ENCODE measurements around the gene IRF2BP1.
"Not testable (repeated sequence)": the region's sequence is repeated elsewhere in the genome, so short reads cannot be mapped to it uniquely, and the experiment has no call there.

Gene IRF2BP1

DNA sequence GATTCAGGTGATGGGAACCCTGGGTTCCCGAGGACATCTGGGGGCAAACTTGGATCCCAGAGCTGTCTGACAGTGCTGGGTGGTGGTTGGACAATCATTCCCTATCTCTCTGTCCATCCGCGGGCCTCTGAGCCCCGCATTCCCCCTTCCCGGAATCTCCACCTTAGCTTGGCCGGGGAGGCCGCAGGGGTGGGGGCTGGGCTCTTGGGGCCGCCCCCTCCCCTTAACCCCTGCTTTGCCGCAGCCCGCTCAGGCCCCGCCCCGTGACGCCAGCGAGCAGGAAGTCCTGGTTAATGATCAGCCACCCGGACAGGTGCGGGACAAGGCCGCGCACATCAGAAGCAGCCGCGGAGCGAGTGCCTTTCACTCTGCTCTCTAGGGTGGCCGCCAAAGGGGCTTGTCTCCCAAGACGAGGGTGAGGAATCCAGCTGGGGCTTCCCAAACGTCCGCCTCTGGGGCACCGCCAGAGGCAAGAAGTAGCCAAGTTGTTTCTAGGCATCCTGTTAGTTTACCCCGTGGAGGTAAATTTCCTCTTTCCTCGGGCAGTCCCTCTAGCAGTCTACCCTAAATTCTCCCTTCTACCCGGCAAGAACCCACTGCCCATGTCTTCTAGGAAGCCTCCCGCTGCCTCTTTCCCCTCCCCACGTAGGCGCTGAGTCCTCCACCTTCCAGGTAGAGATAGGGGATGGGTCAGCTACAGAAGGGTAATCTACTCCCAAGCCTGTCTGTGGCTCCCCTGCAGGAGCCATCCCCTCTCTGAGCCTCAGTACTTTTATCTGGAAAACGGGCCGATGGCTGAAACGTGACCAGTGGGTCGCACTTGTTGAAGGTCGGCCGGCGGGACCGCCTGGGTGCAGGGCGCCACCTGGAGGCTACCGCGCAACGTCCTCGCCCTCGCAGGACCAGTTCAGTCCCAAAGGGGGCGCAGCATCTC lies 3.0 kb downstream of the IRF2BP1 start:
- DNase-seq (ENCODE audit: low read depth) = peak; percentile 38

DNA sequence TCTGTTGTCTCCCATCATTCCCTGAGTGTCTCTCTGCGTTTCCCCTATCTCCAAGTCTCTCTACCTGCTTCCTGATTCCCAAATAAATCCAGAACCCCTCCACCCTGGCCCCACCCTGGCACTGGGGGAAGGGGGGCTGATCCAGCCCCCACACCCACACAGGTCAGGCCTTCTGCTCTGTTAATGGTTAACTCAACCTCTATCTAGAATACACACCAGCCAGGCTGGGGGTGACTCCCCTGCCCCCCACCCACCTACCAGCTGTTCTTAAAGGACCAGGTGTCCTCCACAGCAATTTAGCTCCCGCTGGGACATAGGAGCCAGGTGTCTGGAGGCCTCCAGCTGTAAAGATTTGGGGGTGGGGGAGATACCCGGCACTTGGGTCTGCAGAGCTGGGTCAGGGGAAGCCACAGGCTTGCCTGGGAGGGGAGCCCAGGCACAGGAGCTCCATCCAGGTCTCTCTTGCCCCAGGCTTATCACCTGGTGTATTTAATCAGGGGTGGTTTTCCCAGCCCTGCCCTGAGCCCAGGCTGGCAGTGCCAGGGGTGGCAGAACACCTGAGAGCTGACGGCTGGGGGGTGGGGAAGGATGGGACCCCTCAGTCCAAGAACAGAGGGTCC lies 3.9 kb downstream of the IRF2BP1 start:
- DNase-seq (ENCODE audit: low read depth) = no peak

DNA sequence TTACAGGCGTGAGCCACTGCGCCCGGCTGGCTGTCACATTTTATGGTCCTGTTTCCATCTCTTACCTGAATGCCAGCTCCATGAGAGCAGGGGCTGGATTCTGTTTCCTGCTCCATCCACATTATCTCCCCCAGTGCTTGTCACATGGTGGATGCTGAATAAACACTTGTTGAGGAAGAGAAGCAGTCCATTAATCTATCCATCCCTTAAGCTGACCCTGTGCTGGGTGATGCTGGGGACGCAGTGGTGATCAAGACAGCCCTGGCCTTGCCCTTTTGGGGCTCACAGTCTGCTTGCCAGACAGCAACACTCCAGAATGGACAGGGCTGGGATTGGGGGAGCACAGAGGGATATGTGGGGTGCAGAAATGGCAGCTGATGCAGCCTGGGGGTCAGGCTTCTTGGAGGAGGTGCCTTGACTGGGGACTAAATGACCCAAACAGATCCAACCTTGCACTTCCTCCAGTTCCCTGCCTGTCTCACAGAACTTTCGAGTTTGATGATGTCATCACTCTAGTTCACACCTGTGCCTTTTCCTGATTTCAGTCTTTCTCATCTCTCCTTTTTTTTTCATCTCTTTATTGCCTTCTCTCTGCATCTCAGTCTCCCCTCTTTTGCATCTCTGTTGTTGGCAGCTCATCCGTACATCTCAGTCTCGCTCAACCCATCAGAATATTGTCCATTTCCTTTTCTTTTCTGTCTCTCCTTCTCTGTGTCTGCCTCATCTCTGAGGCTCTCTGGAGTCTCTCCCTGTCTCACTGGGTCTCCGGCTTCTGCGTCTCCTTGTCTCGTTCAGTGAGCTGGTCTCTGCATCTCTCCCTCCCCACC lies 4.6 kb downstream of the IRF2BP1 start:
- no peak for DNase-seq (ENCODE audit: low read depth)

DNA sequence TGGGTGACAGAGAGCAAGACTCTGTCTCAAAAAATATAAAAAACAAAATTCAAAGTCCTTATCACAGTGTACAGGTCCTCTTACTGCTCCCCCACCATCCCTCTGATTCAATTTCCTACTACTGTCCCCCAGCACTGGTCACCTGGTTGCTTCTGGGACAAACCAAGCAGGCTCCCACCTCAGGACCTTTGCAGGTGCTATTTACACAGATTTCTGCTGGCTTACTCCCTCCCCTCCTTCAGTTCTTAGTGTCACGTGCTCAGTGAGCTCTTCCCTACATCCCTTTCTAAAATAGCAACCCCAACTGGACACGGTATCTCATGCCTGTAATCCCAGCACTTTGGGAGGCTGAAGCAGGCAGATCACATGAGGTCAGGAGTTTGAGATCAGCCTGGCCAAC lies 6.0 kb downstream of the IRF2BP1 start:
- DNase-seq (ENCODE audit: low read depth) = no peak

DNA sequence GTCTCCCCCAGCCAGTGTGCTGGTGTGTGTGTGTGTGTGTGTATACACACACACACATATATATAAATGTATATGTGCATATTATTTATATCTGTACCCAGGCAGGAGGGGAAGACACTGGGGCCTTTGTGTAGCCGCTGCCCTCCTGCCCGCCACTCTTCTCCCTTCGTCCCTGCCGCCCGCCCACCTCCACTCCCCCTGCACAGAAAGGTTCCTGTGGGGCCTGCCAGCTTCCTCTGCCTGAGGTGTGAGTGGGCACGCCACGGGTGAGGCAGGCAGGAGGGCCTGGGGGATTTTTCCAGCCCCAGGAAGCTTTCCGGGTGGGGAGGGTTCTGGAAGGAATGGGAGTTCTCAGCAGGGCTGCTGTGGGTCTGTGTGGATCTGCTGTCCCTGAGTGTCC lies 6.9 kb downstream of the IRF2BP1 start:
- DNase-seq (ENCODE audit: low read depth) = no peak

DNA sequence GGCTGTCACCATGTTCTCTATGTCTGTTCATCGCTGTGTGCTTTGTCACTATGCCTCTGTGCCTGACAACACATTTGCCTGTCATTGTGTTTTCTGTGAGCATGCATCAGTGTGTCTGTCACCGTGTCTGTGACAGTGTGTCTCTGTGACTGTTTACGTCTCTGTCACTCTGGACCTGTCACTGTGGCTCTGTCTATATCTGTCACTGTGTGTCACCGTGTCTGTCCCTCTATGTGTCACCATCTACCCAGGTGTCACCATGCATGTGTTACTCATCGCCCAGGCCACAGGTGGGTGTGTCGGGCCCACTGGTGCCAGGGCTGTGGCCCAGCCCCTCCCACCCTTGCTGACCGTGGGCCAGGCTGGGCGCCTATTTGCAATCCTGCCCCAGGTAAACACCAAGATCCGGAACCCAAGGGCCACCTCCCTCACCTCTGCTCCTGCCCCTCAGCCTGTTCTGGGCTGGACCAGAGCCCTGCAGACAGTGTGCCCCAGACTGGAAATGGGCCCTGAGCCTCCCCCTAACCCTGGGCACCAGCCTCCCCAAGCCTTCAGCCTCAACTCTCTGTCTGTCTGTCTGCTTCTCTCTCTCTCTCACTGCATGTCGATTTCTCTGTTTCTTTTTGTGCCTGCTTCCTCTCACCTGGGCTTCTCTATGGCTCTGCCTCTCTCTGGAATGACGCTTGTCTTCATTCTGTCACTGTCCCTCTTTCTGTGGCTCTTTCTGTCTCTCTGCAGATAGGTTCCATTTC lies 7.7 kb downstream of the IRF2BP1 start:
- no peak for DNase-seq (ENCODE audit: low read depth)

DNA sequence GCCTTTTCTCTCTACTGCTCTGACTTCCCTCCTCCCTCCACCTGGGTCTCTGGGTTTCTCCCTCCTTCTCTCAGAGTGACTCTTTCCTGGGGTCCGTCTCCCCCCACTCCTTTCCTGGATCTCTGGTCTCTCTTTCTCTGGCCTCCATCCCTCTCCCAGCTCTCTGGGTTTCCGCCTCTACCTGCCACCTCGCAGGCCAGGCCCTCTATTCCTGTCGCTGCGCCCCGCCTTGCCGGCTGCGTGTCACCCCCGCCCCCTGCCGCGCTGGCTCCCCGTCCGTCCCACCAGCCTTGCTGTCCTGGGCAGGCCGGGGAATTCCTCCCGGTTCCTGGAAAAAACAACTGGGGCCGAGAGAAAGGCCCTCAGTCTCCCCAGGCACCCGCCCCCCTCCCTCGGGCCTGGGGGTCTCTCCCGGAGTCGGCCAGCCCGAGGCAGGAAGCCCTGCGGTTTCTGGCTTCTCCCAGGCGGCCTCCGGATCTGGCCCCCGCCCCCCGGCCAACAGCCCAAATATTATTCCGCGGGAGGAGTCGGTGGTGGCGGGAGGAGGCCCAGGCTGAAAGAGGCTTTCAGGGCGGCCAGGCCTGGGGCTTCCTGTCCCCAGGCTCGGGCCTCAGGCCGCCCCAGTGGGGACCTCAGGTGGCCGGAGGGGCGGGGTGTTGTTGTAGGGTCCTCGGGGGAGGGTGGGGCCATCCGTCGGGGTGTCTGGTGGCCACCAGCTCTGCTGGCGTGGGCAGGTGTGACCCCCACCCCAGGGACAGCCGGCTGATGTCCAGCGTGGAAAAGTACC lies 9.3 kb downstream of the IRF2BP1 start:
- DNase-seq (ENCODE audit: low read depth) = no peak

DNA sequence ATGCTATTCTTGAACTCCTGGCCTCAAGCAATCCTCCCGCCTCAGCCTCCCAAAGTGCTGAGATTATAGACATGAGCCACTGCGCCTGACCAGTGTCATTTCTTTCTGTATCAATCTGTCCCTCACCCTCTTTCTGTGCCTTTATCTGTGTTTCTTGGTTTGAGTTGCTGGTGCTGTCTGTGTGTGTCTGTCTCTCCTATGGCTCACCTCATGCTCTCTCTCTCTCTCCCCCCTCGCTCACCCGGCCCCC lies 9.9 kb downstream of the IRF2BP1 start:
- no peak for DNase-seq (ENCODE audit: low read depth)

DNA sequence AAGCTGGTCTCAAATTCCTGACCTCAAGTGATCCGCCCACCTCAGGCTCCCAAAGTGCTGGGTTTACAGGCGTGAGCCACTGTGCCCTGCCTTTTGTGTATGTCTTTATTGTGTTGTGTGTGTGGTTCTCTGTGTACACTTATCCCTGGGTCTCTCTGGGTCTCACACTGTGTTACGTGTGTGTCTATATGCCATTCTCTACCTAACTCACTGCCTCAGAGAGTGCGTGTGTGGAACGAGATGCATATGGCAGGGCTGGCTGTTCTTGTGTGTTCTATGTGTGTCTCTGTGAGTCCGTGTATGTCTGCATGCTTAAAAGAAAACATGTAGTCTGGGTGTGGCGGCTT lies 11.3 kb downstream of the IRF2BP1 start:
- DNase-seq (ENCODE audit: low read depth) = no peak

DNA sequence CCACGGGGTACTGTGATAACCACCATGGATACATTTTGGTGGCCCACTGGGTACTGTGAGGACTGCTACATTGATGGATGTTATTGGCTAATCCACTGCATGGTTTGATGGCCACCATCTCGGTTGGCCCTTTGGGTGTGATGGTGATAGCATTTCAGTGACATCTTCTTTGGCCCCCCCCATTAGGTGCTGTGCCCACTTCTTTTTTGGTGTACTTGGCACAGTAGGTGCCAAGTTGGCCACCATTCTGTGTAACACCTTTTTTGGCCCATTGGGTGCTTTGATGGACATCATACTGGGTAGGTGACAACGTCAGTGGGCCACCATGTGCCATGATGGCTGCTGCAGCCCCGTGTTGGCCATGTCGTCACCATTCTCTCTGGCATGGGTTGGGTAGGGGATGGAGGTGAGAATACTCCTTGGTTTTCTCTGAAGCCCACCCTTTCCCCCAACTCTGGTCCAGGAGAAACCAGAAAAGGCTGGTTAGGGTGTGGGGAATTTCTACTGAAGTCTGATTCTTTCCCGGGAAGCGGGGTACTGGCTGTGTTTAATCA lies 12.6 kb downstream of the IRF2BP1 start:
- DNase-seq (ENCODE audit: low read depth) = no peak

DNA sequence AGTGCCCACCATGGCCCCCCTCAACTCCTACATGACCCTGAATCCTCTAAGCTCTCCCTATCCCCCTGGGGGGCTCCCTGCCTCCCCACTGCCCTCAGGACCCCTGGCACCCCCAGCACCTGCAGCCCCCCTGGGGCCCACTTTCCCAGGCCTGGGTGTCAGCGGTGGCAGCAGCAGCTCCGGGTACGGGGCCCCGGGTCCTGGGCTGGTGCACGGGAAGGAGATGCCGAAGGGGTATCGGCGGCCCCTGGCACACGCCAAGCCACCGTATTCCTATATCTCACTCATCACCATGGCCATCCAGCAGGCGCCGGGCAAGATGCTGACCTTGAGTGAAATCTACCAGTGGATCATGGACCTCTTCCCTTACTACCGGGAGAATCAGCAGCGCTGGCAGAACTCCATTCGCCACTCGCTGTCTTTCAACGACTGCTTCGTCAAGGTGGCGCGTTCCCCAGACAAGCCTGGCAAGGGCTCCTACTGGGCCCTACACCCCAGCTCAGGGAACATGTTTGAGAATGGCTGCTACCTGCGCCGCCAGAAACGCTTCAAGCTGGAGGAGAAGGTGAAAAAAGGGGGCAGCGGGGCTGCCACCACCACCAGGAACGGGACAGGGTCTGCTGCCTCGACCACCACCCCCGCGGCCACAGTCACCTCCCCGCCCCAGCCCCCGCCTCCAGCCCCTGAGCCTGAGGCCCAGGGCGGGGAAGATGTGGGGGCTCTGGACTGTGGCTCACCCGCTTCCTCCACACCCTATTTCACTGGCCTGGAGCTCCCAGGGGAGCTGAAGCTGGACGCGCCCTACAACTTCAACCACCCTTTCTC lies 13.6 kb downstream of the IRF2BP1 start:
- no peak for DNase-seq (ENCODE audit: low read depth)

DNA sequence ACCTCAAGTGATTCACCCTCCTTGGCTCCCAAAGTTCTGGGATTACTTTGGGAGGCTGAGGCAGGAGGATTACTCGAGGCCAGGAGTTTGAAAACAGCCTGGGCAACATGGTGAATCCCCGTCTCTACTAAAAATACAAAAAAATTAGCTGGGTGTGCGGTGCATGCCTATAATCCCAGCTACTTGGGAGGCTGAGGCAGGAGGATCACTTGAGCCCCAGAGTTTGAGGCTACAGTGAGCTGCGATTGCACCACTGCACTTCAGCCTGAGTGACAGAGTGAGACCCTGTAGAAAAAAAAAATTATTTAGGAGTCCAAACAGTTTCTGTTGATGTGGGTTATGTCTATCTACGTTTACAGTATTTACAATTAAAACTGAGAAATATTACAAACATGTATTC lies 15.1 kb downstream of the IRF2BP1 start:
- no peak for DNase-seq (ENCODE audit: low read depth)

DNA sequence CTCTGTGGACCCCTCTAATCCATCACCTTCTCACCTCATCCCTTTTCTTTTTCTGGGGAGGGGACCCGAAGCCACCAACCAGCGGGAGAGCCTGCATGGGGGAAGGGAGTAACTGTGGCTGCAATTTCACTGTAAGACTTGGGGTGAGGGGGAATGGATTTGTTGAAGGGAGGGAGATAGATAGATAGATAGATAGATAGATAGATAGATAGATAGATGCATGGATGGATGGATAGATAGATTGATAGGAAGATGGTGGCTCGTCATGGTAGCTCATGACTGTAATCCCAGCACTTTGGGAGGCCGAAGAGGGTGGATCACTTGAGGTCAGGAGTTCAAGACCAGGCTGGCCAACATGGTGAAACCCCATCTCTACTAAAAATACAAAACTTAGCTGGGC lies 18.7 kb downstream of the IRF2BP1 start:
- not testable (repeated sequence) for DNase-seq (ENCODE audit: low read depth)

DNA sequence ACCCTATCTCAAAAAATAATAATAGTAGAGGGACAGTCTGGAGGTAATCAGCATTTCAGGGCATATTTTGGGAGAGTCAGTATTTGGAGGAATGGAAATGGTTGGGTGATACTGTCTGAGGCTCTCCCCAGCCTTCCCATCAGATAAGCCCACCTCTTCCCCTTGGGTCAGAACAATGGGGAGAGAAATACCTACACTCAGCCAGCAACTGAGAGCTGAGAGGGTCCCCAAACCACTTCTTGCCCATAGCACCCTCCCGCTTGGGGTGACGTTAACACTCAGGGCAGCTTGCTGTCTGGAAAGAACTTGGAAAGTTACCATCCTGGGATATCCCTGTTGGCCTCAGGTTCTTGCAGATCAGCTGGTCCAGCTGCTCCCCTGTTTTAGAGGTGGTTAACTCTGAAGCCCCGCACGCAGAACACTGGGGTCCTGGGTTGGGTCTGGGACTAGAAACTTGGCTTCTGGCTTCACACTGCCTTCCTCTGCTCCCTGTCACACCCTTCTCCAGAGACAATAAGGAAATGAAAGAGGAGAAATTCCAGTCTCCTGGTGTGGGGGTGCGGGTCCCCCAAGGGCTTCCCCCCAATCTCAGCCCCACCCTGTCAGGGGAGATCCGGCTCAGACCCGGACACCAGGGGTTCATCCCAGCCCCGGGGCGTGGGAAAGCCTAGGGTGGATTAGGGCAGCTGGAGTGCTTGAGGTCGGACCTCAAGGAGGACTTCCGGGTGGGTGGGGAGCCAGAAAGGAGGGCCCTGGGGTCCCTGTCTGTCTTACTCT lies 19.4 kb downstream of the IRF2BP1 start:
- DNase-seq (ENCODE audit: low read depth) = no peak

DNA sequence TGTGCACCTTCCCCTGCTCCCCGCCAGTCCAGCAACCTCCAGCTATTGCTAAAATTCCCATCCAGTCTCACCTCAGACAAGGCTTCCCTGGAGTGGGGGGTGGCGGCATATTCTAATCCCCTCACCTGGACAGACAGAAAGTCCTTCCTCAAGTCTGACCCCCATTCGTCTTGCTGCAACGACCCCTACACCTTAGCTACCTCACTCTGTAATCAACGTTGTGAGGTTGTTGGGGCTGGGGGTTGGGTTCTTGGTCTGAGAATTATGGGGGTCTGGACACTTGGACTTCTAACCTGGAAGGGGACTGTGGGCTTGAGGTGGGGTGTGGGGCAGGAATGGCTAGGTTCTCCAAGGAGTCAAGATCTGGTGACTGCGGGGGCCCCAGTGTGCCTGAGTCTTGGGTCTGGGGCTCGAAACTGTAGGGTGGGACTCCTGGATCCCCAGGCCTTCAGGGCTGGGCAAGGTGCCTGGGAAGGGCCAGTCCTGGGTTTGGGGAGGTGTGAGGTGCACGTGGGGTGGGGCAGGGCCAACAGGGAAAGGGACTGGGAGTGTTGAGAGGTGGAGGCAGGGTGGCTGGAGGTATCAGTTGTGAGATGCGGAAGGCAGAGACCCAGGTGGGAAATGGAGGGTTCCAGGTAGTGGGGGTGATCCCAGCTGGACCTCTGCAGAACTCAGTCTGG lies 20.5 kb downstream of the IRF2BP1 start:
- DNase-seq (ENCODE audit: low read depth) = no peak

DNA sequence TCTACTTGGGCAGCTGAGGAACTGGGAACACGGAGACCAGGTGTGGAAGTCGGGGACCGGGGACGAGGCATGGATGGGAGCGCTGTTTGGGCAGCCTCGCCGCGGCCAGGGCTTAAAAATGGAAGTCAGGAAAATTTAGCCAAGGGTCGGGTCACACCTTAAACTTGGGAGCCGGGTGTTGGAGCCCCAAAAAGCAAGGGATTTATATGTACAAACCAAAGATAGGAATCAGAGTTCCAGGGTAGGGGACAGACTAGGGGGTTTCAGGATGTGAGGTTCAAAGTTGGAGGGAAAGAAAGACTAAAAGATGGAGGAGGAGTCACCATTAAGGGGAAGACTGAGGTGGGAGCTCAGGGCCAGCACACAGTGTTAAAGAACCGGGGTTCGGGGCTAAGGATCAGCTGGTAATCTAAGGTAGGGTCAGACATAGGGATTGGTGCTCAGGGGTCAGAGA lies 21.3 kb downstream of the IRF2BP1 start:
- DNase-seq (ENCODE audit: low read depth) = no peak

DNA sequence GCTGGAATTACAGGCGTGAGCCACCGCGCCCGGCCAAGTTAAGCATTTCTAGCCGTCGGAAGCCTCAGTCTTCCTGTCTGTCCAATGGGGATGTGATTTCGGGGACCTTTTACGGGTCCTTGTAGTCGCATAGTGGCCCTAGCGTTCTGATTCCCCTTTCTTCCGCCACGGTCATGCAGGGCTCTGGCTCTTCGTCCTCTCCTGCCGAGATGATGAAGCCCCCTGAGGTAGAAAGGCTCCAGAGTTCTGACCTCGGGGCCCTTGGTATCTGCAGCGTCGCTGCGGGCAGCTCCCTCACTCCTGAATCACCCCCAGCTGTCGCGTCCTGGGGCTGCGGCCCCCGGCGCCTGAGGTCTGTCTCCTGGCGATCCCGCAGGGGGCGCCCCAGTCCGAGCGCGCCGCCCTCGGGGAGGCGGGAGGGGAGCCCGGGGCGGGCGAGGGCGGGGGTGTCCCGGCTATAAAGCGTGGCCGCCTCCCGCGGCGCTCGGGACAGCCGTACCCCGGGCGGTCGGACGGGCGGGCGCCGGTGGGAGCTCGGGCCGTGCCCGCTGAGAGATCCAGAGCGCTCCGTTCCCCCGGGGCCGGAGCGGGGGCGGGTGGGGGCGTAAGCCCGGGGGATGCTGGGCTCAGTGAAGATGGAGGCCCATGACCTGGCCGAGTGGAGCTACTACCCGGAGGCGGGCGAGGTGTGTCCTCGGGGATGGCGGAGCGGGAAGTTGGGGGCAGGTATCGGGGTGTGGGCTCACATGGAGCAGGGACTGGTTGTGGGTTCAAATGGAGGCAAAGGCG lies 21.9 kb downstream of the IRF2BP1 start, which contains the start of gene FOXA3:
FOXA3 (plus strand) TSS at position 487 of the 789 bp plus-strand sequence; CDS start at position 618, 131 bp downstream.
- DNase-seq (ENCODE audit: low read depth) = no peak

DNA sequence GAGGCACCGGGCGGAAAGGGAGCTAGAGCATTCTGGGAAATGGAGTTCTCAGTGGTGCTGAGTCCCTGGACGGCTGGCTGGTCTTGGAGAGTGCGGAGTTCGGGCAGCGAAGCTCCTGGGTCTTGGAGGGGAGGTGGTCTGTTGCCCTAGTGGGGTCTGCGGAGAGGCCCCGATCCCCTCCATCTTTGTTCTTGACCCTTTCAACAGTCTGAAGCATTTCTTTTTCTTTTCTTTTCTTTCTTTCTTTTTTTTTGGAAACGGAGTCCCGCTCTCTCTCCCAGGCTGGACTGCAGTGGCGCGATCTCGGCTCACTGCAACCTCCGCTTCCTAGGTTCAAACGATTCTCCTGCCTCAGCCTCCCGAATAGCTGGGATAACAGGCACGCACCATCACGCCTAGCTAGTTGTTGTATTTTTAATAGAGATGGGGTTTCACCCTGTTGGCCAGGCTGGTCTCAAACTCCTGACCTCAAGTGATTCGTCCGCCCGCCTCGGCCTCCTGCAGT lies 22.6 kb downstream of the IRF2BP1 start:
- no peak for DNase-seq (ENCODE audit: low read depth)

Measured in non-pigmented ciliary epithelial cell (primary cell).